Epithelial cell of prostate (primary cell): Measurements from ENCODE around the gene PARD3B.

Experiments used
- DNase-seq: peaks from one replicate; pipeline ENCODE4 v3.0.0-alpha.2; 2011; ENCODE audit warnings: low read depth, low spot score
- H3K27ac ChIP-seq: fragments of 450-650 bp; 2 replicates; pipeline ENCODE4 v1.5.1; 2017; ENCODE audit warnings: mild to moderate bottlenecking

The PARD3B gene

GRCh38 chr2:205070889-205071288 lies 525.6 kb downstream of the PARD3B start:
- no peak overlapping the region for H3K27ac ChIP-seq
- DNase-seq = no peak

GRCh38 chr2:205073433-205074020 lies 528.3 kb downstream of the PARD3B start:
- H3K27ac ChIP-seq = no peak overlapping the region
- DNase-seq = no peak

- H3K27ac ChIP-seq = no peak overlapping the region
- no peak for DNase-seq
Observed at GRCh38 chr2:205076405-205076804, 531.1 kb downstream of the PARD3B start.

GRCh38 chr2:205077159-205077558 lies 531.9 kb downstream of the PARD3B start:
- no peak overlapping the region for H3K27ac ChIP-seq
- no peak for DNase-seq

- no peak for DNase-seq
- H3K27ac ChIP-seq = no peak overlapping the region
Observed at GRCh38 chr2:205078762-205079161, 533.5 kb downstream of the PARD3B start.

GRCh38 chr2:205079173-205079572 lies 533.9 kb downstream of the PARD3B start:
- no peak for DNase-seq
- no peak overlapping the region for H3K27ac ChIP-seq

- no peak overlapping the region for H3K27ac ChIP-seq
- no peak for DNase-seq
Observed at GRCh38 chr2:205086662-205087061, 541.4 kb downstream of the PARD3B start.

- H3K27ac ChIP-seq = no peak overlapping the region
- no peak for DNase-seq
Observed at GRCh38 chr2:205087862-205088261, 542.6 kb downstream of the PARD3B start.

GRCh38 chr2:205089958-205090357 lies 544.7 kb downstream of the PARD3B start:
- DNase-seq = no peak
- no peak overlapping the region for H3K27ac ChIP-seq

- H3K27ac ChIP-seq = no peak overlapping the region
Observed at GRCh38 chr2:205091411-205091810, 546.1 kb downstream of the PARD3B start.

GRCh38 chr2:205094031-205094430 lies 548.8 kb downstream of the PARD3B start:
- DNase-seq = no peak
- H3K27ac ChIP-seq = no peak overlapping the region

More at GRCh38 chr2:205091411-205091810, 546.1 kb downstream of the PARD3B start:
- no peak for DNase-seq

- no peak for DNase-seq
- H3K27ac ChIP-seq = no peak overlapping the region
Observed at GRCh38 chr2:205103699-205104098, 558.4 kb downstream of the PARD3B start.

GRCh38 chr2:205107810-205108209 lies 562.5 kb downstream of the PARD3B start:
- H3K27ac ChIP-seq = no peak overlapping the region
- DNase-seq = no peak

- no peak overlapping the region for H3K27ac ChIP-seq
- DNase-seq = no peak
Observed at GRCh38 chr2:205115511-205115910, 570.2 kb downstream of the PARD3B start.

GRCh38 chr2:205117125-205117524 lies 571.9 kb downstream of the PARD3B start:
- DNase-seq = no peak
- no peak overlapping the region for H3K27ac ChIP-seq

GRCh38 chr2:205119136-205119535 lies 573.9 kb downstream of the PARD3B start:
- no peak overlapping the region for H3K27ac ChIP-seq
- no peak for DNase-seq

- no peak for DNase-seq
- H3K27ac ChIP-seq = no peak overlapping the region
Observed at GRCh38 chr2:205128726-205129125, 583.5 kb downstream of the PARD3B start.

- H3K27ac ChIP-seq = no peak overlapping the region
- no peak for DNase-seq
Observed at GRCh38 chr2:205129531-205129930, 584.3 kb downstream of the PARD3B start.

GRCh38 chr2:205130111-205130829 lies 585.0 kb downstream of the PARD3B start:
- no peak for DNase-seq
- no peak overlapping the region for H3K27ac ChIP-seq

- no peak overlapping the region for H3K27ac ChIP-seq
- DNase-seq = no peak
Observed at GRCh38 chr2:205133544-205133943, 588.3 kb downstream of the PARD3B start.

GRCh38 chr2:205138735-205139134 lies 593.5 kb downstream of the PARD3B start:
- DNase-seq = no peak
- H3K27ac ChIP-seq = no peak overlapping the region
